ENCODE results near the gene IP6K1. TPM values are rescaled to one million over a fixed set of nuclear protein-coding genes. Genes with fewer than 3 reads are reported as not detected.
A peak's percentile ranks its signal among the peaks of the same experiment; 100 is the strongest.

The IP6K1 gene
- polyA plus RNA-seq, 1 donor (not counting 4 experiments of a cell fraction or from before 2014, with no cell fraction given) = 24.5 TPM

GRCh38 chr3:49805367-49805782 is 19.0 kb upstream of the IP6K1 start:
- Histone ChIP-seq H3K9me3 (ENCODE audit: control insufficient read depth, low read depth, low read length) (no peaks in the 10 kb centered on the region), H3K79me2 (ENCODE audit: control insufficient read depth, insufficient read depth, low read length) (peaks cover 12% of the 10 kb centered on the region), H3K9ac (ENCODE audit: control insufficient read depth, extremely low read depth, insufficient read depth, low read length) (no peak overlapping the region), H3K9me1 (ENCODE audit: control insufficient read depth, extremely low read depth, insufficient read depth, low read length) (peaks cover 6% of the 10 kb centered on the region), H3K4me3 (ENCODE audit: control insufficient read depth in 2 of 3, extremely low read depth in 1 of 3, insufficient read depth in 2 of 3, low read depth in 1 of 3, low read length in 3 of 3) (no peak overlapping the region), H3K27ac (ENCODE audit: control insufficient read depth, insufficient read depth, low read length) (no peak overlapping the region), H3K27me3 (ENCODE audit: control insufficient read depth, extremely low read depth, insufficient read depth, low read length) (no peaks in the 10 kb centered on the region), H3K4me2 (ENCODE audit: control insufficient read depth, extremely low read depth, insufficient read depth, low read depth, low read length) (peak overlapping the region; percentile 9), H3K36me3 (ENCODE audit: control insufficient read depth in 2 of 2, extremely low read depth in 1 of 2, insufficient read depth in 2 of 2, low read length in 2 of 2) (peaks cover 0 to 14% of the 10 kb centered on the region in 2 experiments), H4K20me1 (ENCODE audit: control insufficient read depth, extremely low read depth, insufficient read depth, low read length) (peaks cover 7% of the 10 kb centered on the region), H3K4me1 (ENCODE audit: control insufficient read depth, extremely low read depth, insufficient read depth, low read length) (peaks cover 40% of the 10 kb centered on the region), H2AFZ (ENCODE audit: control insufficient read depth, low read length) (no peak overlapping the region)
- DNase-seq (ENCODE audit: low read depth, low spot score) (no peak), FAIRE-seq (no peak)
- dilution Hi-C loops (cut with MboI; ENCODE audit: extremely low pct_ligation_motif_present, low sequenced_read_pairs) = no loop called here
- no peak for TF ChIP-seq CTCF (optimal IDR thresholded peaks at IDR 0.05 in 1 of 3, IDR thresholded peaks at IDR 0.05 in 1 of 3, conservative IDR thresholded peaks at IDR 0.05 in 1 of 3; ENCODE audit: extremely low read depth in 1 of 3, insufficient read depth in 2 of 3, low read length in 3 of 3)
- TF ChIP-seq EZH2 (IDR thresholded peaks at IDR 0.05; ENCODE audit: low read length) = no peak

- H3K4me2 ChIP-seq (ENCODE audit: control insufficient read depth, extremely low read depth, insufficient read depth, low read depth, low read length) = peak overlapping the region; percentile 98
- peaks cover 6% of the 10 kb centered on the region for H3K9me1 ChIP-seq (ENCODE audit: control insufficient read depth, extremely low read depth, insufficient read depth, low read length)
- no peaks in the 10 kb centered on the region for H3K27me3 ChIP-seq (ENCODE audit: control insufficient read depth, extremely low read depth, insufficient read depth, low read length)
- peaks cover 45% of the 10 kb centered on the region for H3K4me1 ChIP-seq (ENCODE audit: control insufficient read depth, extremely low read depth, insufficient read depth, low read length)
- peak overlapping the region; percentile 69 for H3K27ac ChIP-seq (ENCODE audit: control insufficient read depth, insufficient read depth, low read length)
- peaks cover 7% of the 10 kb centered on the region for H4K20me1 ChIP-seq (ENCODE audit: control insufficient read depth, extremely low read depth, insufficient read depth, low read length)
- TF ChIP-seq CTCF (optimal IDR thresholded peaks at IDR 0.05 in 1 of 3, IDR thresholded peaks at IDR 0.05 in 1 of 3, conservative IDR thresholded peaks at IDR 0.05 in 1 of 3; ENCODE audit: extremely low read depth in 1 of 3, insufficient read depth in 2 of 3, low read length in 3 of 3) = no peak
- no peak for TF ChIP-seq EZH2 (IDR thresholded peaks at IDR 0.05; ENCODE audit: low read length)
- H2AFZ ChIP-seq (ENCODE audit: control insufficient read depth, low read length) = no peak overlapping the region
- no peak for FAIRE-seq
- DNase-seq (ENCODE audit: low read depth, low spot score) = no peak
- peaks cover 12% of the 10 kb centered on the region for H3K79me2 ChIP-seq (ENCODE audit: control insufficient read depth, insufficient read depth, low read length)
- H3K4me3 ChIP-seq (ENCODE audit: control insufficient read depth in 2 of 3, extremely low read depth in 1 of 3, insufficient read depth in 2 of 3, low read depth in 1 of 3, low read length in 3 of 3) = peak overlapping the region; percentile 80 to 89 (median 84)
- dilution Hi-C loops (cut with MboI; ENCODE audit: extremely low pct_ligation_motif_present, low sequenced_read_pairs) = no loop called here
- H3K9me3 ChIP-seq (ENCODE audit: control insufficient read depth, low read depth, low read length) = no peaks in the 10 kb centered on the region
- H3K36me3 ChIP-seq (ENCODE audit: control insufficient read depth in 2 of 2, extremely low read depth in 1 of 2, insufficient read depth in 2 of 2, low read length in 2 of 2) = peaks cover 0 to 14% of the 10 kb centered on the region in 2 experiments
- H3K9ac ChIP-seq (ENCODE audit: control insufficient read depth, extremely low read depth, insufficient read depth, low read length) = peak overlapping the region; percentile 86
These were observed 18.0 kb upstream of the IP6K1 start for GRCh38 chr3:49804141-49805041.
